Activated naive CD4-positive, alpha-beta T cell treated with Interleukin-2 at 50 U/mL for 16 hours (primary cell): Measurements from ENCODE around the gene TOMM6.
A peak's percentile ranks its signal among the peaks of the same experiment; 100 is the strongest.
"Not testable (repeated sequence)": the region's sequence is repeated elsewhere in the genome, so short reads cannot be mapped to it uniquely, and the experiment has no call there.

ENCODE experiments used
- DNase-seq: peaks from one replicate; pipeline ENCODE4 v3.0.0-alpha.2; 2020

The TOMM6 gene

GRCh38 chr6:41786451-41787218 is 859 bp upstream of the TOMM6 start:
- DNase-seq = peak; percentile 90

GRCh38 chr6:41789390-41789724 is 1.9 kb downstream of the TOMM6 start:
- DNase-seq = no peak

DNA sequence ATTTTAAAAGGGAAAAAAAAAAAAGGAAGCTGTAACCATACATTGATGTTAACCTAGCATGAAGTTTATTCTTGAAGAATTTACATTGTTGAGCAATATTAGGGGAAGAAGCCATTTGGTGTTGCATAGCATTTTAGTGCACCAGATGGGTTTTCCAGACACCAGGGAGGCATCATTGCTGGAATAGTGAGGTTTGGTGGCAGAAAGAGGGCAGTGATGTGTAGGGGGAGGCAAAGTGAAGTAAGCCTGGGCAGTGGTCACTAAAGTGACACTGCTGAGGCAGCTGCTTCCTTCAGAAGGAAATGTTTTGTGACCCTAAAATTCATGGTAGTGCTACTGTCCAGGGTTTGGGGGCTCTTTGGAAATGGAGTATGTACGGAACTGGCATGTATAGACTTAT is 2.6 kb downstream of the TOMM6 start:
- DNase-seq = no peak

- DNase-seq = no peak
Observed at GRCh38 chr6:41791305-41791704, 3.8 kb downstream of the TOMM6 start.

- no peak for DNase-seq
Observed at GRCh38 chr6:41791984-41792383, 4.5 kb downstream of the TOMM6 start.

DNA sequence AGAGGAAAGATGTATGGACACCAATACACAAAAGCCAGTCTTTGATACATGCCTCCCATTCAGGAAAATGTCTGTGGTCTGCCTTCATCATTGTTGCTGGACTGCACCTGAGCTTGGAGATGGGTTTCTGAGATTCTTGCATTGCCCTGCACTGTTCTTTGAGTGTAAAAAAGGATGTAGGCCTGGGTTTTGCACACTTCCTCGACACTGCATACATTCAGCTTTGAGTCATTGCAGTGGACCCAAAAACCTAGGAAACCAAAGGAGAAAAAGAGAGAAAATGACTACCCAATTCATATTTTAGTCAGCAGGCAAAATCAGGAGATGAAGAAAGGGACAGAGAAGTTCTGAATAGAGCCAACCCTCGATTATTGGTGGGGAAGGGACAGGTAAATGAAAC is 9.0 kb downstream of the TOMM6 start:
- DNase-seq = no peak

- DNase-seq = no peak
Observed at GRCh38 chr6:41798901-41799558, 11.5 kb downstream of the TOMM6 start.

- DNase-seq = no peak
Observed at GRCh38 chr6:41799559-41799911, 12.0 kb downstream of the TOMM6 start.

DNA sequence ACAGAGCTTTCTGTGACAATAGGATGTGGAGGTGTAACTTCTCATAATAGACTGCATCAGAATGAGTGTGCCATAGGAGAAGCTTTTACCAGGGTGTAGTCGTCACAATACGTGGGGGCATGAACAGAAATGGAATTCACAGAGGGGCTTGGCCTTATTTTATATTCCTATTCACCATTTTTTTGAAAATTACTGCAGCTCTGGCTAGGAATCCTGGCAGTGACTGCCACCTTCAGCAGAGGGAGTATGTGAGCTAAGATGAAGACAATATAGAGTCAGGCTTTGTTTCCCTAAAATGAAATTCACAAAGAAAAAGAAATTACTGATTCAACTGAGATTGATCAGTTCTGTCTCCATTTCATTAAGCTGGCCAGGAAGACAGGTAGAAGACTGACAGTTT is 13.9 kb downstream of the TOMM6 start:
- no peak for DNase-seq

DNA sequence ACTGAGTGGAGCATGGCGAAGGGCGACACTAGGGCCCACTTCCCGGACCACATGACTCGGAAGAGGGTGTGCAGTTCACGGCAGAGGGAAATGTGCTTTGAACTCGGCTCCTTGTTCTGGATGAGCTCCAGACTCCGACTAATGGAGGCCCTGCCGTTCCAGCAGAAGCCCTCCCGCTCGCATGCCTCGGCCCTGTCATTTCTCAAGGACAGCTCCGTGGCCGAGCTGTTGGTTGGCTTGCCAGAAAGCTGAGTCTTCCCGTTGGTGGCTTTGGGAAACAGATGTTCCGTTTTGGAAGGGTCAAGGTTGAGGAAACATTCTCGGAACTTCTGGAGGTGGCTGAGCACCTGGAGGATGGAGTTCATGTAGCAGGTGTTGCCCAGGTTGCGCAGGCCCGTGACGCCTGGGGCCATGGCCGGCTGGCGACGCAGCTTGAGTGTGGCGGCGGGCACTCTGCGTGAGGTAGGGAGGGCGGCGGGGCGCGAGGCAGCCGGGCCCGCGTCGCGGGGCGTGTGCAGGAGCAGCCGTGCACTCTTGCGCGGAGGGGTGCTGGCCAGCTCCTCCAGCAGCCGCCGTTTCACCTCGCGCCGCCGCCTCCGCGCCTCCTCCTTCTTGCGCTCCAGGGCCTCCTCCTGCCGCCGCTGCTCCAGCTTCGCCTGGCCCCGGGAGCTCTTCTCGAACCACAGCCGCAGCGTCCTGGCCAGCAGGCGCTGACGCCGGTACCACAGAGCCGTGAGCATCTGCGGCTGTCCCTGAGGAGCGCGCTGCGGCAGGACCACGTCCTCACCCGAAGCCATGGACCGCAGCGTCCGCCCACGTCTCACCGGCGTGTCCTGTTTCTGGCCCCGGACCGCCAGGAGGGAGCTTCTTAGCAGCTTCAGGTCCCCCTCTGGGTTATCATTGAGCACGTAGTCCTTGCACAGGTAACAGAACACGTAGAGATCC is 18.6 kb downstream of the TOMM6 start:
- no peak for DNase-seq

DNA sequence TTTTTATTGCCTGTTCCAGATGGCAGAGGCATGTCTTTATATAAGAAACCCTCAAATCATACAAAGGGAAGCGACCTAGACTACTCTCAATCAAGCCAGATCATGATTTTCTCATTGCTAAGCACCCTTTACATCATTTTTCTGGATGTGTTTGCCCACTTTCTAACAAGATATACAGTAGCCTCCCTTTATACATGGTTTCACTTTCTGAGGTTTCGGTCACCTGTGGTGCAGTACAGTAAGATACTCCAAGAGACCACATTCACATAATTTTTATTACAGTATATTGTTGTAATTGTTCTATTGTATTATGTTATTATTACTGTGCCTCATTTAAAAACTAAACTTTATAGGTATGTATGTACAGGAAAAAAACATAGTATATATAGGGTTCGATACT is 23.6 kb downstream of the TOMM6 start:
- no peak for DNase-seq

DNA sequence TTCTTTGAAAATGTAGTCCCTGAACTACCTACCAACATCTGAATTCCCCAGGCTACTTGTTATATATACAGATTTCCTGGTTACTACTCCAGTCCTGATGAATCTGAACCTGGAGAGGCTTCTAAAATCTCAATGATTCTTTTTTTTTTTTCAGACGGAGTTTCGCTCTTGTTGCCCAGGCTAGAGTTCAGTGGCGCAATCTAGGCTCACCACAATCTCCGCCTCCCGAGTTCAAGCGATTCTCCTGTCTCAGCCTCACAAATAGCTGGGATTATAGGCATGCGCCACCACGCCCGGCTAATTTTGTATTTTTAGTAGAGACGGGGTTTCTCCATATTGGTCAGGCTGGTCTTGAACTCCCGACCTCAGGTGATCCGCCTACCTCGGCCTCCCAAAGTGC is 24.5 kb downstream of the TOMM6 start:
- not testable (repeated sequence) for DNase-seq

DNA sequence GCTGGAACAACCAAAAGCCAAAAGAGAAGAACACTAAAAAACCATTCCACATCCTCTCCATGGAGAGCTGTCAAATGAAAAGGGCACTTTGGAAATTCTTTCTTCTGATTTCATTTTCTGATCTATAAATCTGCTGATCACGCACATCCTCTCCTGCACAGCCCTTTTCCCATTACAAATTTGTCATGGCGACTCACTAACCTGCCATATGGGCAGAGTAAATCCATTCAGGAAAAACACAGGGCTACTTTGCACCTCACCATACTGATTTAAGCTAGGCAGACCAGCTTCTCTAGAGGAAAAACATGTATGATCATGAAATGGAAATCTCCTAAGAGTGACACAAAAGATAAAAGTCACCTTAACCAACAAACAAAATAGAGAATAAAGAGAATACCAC is 26.0 kb downstream of the TOMM6 start:
- DNase-seq = no peak

DNA sequence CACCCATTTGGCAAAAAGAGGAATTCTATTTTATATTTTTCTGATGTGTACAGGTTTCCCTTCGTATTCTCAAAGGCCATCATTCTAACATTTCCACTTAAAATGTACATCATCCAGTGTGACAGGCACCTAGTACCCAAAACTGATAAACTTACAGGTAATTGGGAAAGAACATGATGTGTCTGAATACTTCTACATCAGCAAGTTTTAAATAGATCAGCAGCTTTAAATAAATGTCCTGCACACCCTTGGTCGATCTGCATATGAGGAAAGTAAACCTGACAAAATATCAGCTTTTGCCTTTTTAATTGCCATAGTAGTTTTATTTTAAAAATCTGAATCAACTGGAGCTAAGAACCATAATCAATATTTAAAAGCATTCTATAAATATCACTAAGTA is 26.5 kb downstream of the TOMM6 start:
- DNase-seq = no peak

DNA sequence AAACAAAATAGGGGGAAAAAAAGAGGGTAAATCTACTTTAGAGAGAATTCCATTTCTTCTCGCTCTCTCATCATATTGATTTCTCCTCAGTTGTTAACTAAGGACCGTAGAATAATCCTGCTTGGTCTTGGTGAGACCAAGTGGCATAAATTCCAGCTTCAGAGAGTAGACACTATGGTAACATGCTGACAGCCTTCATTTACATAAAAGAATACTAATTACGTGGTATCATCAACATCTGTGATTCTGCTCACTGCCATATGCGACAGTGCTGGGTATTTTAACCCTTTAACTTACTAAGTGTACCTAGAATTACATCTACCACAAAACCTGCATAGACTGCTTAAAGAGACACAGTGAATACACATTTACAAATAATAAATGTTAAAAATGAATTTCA is 27.1 kb downstream of the TOMM6 start:
- DNase-seq = no peak

GRCh38 chr6:41815587-41815986 is 28.1 kb downstream of the TOMM6 start:
- no peak for DNase-seq

- no peak for DNase-seq
Observed at GRCh38 chr6:41818271-41819054, 31.0 kb downstream of the TOMM6 start.

DNA sequence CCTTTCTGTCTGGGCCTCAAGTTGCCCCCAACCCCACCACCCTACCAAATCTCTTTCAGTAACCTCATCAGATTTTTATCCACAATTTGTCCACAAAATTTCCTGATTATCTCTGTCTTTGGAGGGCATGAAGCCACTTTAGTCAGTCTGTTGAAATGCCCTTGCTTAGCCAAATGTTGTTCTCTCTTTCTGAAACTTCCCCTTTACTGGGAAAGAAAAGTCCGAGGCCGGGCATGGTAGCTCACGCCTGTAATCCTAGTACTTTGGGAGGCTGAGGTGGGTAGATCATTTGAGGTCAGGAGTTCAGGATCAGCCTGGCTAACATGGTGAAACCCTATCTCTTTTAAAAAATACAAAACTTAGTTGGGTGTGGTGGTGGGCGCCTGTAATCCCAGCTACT is 33.8 kb downstream of the TOMM6 start:
- no peak for DNase-seq

- DNase-seq = no peak
Observed at GRCh38 chr6:41822021-41822420, 34.5 kb downstream of the TOMM6 start.

GRCh38 chr6:41823178-41823577 is 35.7 kb downstream of the TOMM6 start:
- DNase-seq = no peak

DNA sequence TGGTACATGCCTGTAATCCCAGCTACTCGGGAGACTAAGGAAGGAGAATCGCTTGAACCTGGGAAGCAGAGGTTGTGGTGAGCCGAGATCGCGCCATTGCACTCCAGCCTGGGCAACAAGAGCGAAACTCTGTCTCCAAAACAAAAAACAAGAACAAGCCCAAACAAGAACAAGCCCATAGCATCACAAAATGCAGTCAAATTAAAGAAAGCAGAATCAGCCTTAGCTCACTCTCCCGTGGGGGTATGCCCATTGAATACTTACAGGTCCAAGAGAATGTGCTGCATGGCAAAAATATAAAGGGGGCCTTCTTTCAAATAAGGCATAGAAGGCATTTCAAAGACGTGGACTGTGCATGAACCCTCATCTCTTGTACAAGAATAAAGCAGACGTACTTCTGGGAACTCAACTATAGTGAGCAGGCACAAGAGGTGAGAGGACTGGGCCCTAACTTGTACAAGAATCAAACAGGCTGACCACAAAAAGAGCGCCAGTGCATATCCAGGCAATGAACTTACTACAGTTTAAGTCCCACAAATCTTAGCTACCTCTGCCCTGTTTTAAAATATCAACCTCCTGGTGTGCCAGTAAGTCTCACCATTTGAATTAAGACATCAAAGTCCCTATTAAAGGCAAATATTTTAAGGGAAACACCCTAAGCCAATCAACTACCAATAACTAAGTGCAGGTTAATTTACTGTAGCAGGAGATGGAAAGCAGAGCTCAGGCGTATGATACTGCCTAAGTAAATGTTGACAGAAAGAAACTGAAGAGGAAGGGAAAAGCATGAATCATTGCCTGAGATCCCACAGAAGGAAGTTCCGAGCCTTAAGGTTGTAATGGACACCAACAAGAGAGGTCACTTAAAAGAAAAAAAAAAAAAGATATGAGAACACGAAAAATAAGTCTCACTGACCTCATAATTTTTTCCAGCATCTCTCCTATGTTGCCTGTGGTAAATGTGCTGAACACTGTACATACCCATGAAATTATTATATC is 37.4 kb downstream of the TOMM6 start:
- no peak for DNase-seq
